GM21528 (cell line): ENCODE measurements around the gene ALDH1A2.
"Not testable (repeated sequence)": the region's sequence is repeated elsewhere in the genome, so short reads cannot be mapped to it uniquely, and the experiment has no call there.

Source experiments
- ATAC-seq: cut with Tn5 transposase; IDR thresholded peaks from one replicate; pipeline ENCODE4 v1.9.1; 2021; ENCODE audit warnings: mild to moderate bottlenecking, moderate library complexity; ENCODE audit not compliant: unreplicated experiment, low FRiP score

ALDH1A2 gene

GRCh38 chr15:58002338-58003126, 63.0 kb downstream of the ALDH1A2 start:
- no peak for ATAC-seq

- ATAC-seq, result not testable (repeated sequence)
Measured at GRCh38 chr15:57999699-58000098, 65.8 kb downstream of the ALDH1A2 start.

- ATAC-seq, result no peak
Measured at GRCh38 chr15:57996561-57996960, 69.0 kb downstream of the ALDH1A2 start.

GRCh38 chr15:57994221-57995049, 71.1 kb downstream of the ALDH1A2 start:
- ATAC-seq, result no peak

GRCh38 chr15:57993409-57994145, 71.9 kb downstream of the ALDH1A2 start:
- ATAC-seq, result no peak

GRCh38 chr15:57992761-57993355, 72.7 kb downstream of the ALDH1A2 start:
- no peak for ATAC-seq

GRCh38 chr15:57973534-57973933, 92.0 kb downstream of the ALDH1A2 start:
- no peak for ATAC-seq

- ATAC-seq, result no peak
Measured at GRCh38 chr15:57972864-57973263, 92.6 kb downstream of the ALDH1A2 start.

GRCh38 chr15:57969996-57970395, 95.5 kb downstream of the ALDH1A2 start:
- no peak for ATAC-seq

GRCh38 chr15:57969355-57969754, 96.2 kb downstream of the ALDH1A2 start:
- no peak for ATAC-seq

GRCh38 chr15:57962887-57963286, 102.6 kb downstream of the ALDH1A2 start:
- no peak for ATAC-seq

- ATAC-seq, result no peak
Measured at GRCh38 chr15:57961919-57962318, 103.6 kb downstream of the ALDH1A2 start.

- ATAC-seq, result no peak
Measured at GRCh38 chr15:57957113-57957512, 108.4 kb downstream of the ALDH1A2 start.

GRCh38 chr15:57953874-57954273, 111.6 kb downstream of the ALDH1A2 start:
- ATAC-seq, result no peak

- no peak for ATAC-seq
Measured at GRCh38 chr15:57951328-57951932, 114.1 kb downstream of the ALDH1A2 start.

- ATAC-seq, result no peak
Measured at GRCh38 chr15:57950381-57950946, 115.0 kb downstream of the ALDH1A2 start.

GRCh38 chr15:57949374-57949943, 116.1 kb downstream of the ALDH1A2 start:
- no peak for ATAC-seq

GRCh38 chr15:57948351-57949289, 116.9 kb downstream of the ALDH1A2 start:
- ATAC-seq, result no peak
